ENCODE measurements around the gene RBM33.

Gene RBM33

GRCh38 chr7:155793720-155794119, 149.3 kb downstream of the RBM33 start:
- Histone ChIP-seq H3K79me2 (ENCODE audit: insufficient read depth, low read length) (no peaks in the 10 kb centered on the region), H3F3A (ENCODE audit: insufficient read depth, low read length) (no peaks in the 10 kb centered on the region), H3K4me2 (ENCODE audit: low read length) (no peak overlapping the region), H3K4me1 (ENCODE audit: insufficient read depth, low read length, severe bottlenecking) (peaks cover 4% of the 10 kb centered on the region), H3K9me3 (ENCODE audit: low read length) (no peaks in the 10 kb centered on the region), H3K36me3 (ENCODE audit: insufficient read depth, low read length) (no peaks in the 10 kb centered on the region), H4K20me1 (ENCODE audit: insufficient read depth, low read length) (no peaks in the 10 kb centered on the region), H3K9me2 (ENCODE audit: low read depth, low read length) (no peaks in the 10 kb centered on the region), H3K4me3 (ENCODE audit: low read depth, low read length, poor library complexity, severe bottlenecking) (no peak overlapping the region), H3K9ac (ENCODE audit: low read length) (no peak overlapping the region), H3K27me3 (ENCODE audit: insufficient read depth, low read length) (no peaks in the 10 kb centered on the region), H2AFZ (ENCODE audit: low read length) (no peak overlapping the region), H3K27ac (ENCODE audit: low read depth, low read length, poor library complexity, severe bottlenecking) (no peak overlapping the region)
- no peak for TF ChIP-seq CTCF (IDR thresholded peaks at IDR 0.05; ENCODE audit: low read length)
- no peak for TF ChIP-seq EZH2 (IDR thresholded peaks at IDR 0.05; ENCODE audit: borderline replicate concordance, low read length)

- no peaks in the 10 kb centered on the region for H3K9me3 ChIP-seq (ENCODE audit: low read length)
- H3K9ac ChIP-seq (ENCODE audit: low read length): no peak overlapping the region
- H3K27me3 ChIP-seq (ENCODE audit: insufficient read depth, low read length): peaks cover 2% of the 10 kb centered on the region; the same call in 1 of the 2 replicates
- H3K4me1 ChIP-seq (ENCODE audit: insufficient read depth, low read length, severe bottlenecking): peaks cover 6% of the 10 kb centered on the region
- H3K79me2 ChIP-seq (ENCODE audit: insufficient read depth, low read length): no peaks in the 10 kb centered on the region
- H3K36me3 ChIP-seq (ENCODE audit: insufficient read depth, low read length): no peaks in the 10 kb centered on the region
- no peaks in the 10 kb centered on the region for H3F3A ChIP-seq (ENCODE audit: insufficient read depth, low read length)
- TF ChIP-seq CTCF (IDR thresholded peaks at IDR 0.05; ENCODE audit: low read length): no peak
- no peak for TF ChIP-seq EZH2 (IDR thresholded peaks at IDR 0.05; ENCODE audit: borderline replicate concordance, low read length)
- no peak overlapping the region for H3K4me3 ChIP-seq (ENCODE audit: low read depth, low read length, poor library complexity, severe bottlenecking)
- H3K4me2 ChIP-seq (ENCODE audit: low read length): no peak overlapping the region
- H2AFZ ChIP-seq (ENCODE audit: low read length): no peak overlapping the region
- H3K9me2 ChIP-seq (ENCODE audit: low read depth, low read length): no peaks in the 10 kb centered on the region
- no peak overlapping the region for H3K27ac ChIP-seq (ENCODE audit: low read depth, low read length, poor library complexity, severe bottlenecking)
- no peaks in the 10 kb centered on the region for H4K20me1 ChIP-seq (ENCODE audit: insufficient read depth, low read length)
Measured at GRCh38 chr7:155794196-155794595, 149.7 kb downstream of the RBM33 start.

- Histone ChIP-seq H3K9me3 (ENCODE audit: low read length) (no peaks in the 10 kb centered on the region), H4K20me1 (ENCODE audit: insufficient read depth, low read length) (no peaks in the 10 kb centered on the region), H3K27me3 (ENCODE audit: insufficient read depth, low read length) (peaks cover 7% of the 10 kb centered on the region; the same call in 1 of the 2 replicates), H3F3A (ENCODE audit: insufficient read depth, low read length) (no peaks in the 10 kb centered on the region), H3K79me2 (ENCODE audit: insufficient read depth, low read length) (no peaks in the 10 kb centered on the region), H3K27ac (ENCODE audit: low read depth, low read length, poor library complexity, severe bottlenecking) (no peak overlapping the region), H3K36me3 (ENCODE audit: insufficient read depth, low read length) (no peaks in the 10 kb centered on the region), H2AFZ (ENCODE audit: low read length) (no peak overlapping the region), H3K4me2 (ENCODE audit: low read length) (no peak overlapping the region), H3K9ac (ENCODE audit: low read length) (no peak overlapping the region), H3K4me3 (ENCODE audit: low read depth, low read length, poor library complexity, severe bottlenecking) (no peak overlapping the region), H3K9me2 (ENCODE audit: low read depth, low read length) (no peaks in the 10 kb centered on the region), H3K4me1 (ENCODE audit: insufficient read depth, low read length, severe bottlenecking) (peaks cover 6% of the 10 kb centered on the region)
- TF ChIP-seq EZH2 (IDR thresholded peaks at IDR 0.05; ENCODE audit: borderline replicate concordance, low read length) (no peak), CTCF (IDR thresholded peaks at IDR 0.05; ENCODE audit: low read length) (no peak)
Measured at GRCh38 chr7:155795401-155795800, 150.9 kb downstream of the RBM33 start.
